HG02870 (cell line): ENCODE results near the gene PPP1R14C.

Experiments
- ATAC-seq: cut with Tn5 transposase; IDR thresholded peaks from one replicate; pipeline ENCODE4 v1.9.1; 2021; ENCODE audit warnings: mild to moderate bottlenecking, moderate library complexity; ENCODE audit not compliant: unreplicated experiment

The PPP1R14C gene, protein sequence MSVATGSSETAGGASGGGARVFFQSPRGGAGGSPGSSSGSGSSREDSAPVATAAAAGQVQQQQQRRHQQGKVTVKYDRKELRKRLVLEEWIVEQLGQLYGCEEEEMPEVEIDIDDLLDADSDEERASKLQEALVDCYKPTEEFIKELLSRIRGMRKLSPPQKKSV

DNA sequence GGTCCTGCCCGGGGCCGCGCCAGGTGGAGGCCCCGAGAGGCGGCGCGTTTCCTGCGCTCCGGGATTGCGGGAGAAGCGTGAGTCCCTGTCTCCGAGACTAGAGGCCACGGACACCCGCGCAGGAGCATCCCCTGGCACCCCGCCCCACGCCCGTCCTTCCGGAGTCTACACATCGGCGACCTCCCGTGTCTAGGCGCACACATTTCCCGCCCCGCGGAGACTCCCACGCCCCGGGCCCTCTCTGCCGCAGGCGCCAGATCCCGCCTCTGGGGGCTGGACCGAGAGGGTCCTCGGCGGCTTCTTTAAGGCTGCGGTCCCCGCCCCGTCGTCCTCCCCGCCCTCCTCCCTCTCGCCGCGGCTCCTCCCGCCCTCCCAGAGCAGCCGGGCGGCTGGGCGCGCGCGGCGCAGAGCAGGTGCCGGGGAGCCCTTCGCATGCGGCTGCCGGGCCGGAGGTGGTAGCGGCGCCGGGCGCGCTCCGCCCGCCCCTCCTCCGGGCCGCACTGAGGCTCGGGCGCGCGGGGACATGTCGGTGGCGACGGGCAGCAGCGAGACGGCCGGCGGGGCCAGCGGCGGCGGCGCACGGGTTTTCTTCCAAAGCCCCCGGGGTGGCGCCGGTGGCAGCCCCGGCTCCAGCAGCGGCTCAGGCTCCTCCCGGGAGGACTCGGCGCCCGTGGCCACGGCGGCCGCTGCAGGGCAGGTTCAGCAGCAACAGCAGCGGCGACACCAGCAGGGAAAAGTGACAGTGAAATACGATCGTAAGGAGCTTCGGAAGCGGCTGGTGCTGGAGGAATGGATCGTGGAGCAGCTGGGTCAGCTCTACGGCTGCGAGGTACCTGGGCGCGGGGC lies at the start of gene PPP1R14C:
Gene PPP1R14C, plus strand, starts transcription at position 375 of the 846 bp plus-strand sequence. Its CDS starts 149 bp downstream, at position 524.
- ATAC-seq = no peak

DNA sequence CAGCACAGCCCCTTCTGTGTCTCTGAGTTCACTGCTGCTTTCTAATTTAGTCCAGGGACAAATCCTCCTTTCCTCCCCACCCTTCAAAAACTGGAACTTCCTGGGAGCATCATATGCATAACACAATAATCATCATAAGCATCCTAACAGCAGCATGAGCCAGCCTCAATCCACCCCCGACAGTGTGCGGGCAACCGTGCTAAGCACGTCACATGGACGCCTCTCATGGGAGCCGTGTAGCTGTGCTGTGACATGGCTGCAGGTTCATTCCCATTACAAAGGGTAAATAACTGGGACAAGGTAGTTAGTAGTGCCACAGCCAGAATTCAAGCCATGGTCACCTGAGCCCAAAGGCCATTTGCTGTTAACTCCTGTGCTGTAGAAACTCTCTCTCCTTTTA lies 49.4 kb upstream of the PPP1R14C start:
- no peak for ATAC-seq

DNA sequence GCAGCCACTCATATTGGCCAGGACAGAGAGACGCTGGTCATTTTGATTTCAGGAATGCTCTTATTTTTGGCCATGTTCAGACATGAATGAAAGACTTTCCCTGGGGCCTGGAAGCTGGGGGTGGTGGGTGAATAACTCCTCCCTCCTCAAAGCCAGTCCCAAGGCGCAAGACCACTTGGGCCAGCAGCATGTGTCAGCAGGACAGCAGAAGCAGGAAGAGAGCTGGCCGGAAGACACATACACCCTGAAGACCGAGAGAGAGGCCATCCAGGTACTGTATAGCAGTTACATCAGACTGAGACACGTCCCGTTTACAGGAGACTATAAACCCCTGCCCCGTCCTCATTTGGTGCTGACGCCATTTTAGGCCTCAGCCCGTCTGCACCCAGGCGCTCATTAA lies 44.7 kb upstream of the PPP1R14C start:
- ATAC-seq = no peak

DNA sequence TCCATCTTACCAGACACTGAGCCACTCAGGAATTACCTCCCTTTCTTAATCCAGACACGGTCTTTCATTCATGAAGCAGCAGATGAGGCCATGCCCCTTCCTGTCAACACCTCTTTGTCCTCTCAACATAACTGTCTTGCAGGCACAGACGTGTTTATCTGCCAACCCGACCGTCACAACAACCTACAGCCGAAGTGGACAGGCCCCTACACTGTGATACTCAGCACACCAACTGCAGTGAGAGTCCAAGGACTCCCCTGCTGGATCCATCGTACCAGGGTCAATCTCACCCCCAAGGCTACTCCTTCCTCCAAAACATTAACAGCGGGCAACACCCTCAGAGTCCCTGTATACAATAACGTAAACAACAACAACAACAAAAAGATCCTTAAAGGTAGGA lies 43.3 kb upstream of the PPP1R14C start:
- ATAC-seq = no peak

DNA sequence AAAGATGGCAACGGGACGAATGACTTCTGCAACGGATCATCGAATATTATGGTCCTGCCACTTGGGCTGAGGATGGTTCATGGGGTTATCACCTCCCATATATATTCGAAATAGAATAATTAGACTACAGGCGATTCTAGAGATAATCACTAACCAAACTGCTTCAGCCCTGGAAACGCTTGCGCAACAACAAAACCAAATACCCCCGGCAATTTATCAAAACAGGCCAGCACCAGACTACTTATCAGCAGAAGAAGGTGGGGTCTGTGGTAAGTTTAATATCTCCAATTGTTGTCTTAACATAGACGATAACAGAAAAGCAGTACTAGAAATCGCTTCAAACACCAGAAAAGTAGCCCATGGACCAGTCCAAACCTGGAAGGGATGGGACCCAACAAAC lies 42.9 kb upstream of the PPP1R14C start:
- no peak for ATAC-seq

DNA sequence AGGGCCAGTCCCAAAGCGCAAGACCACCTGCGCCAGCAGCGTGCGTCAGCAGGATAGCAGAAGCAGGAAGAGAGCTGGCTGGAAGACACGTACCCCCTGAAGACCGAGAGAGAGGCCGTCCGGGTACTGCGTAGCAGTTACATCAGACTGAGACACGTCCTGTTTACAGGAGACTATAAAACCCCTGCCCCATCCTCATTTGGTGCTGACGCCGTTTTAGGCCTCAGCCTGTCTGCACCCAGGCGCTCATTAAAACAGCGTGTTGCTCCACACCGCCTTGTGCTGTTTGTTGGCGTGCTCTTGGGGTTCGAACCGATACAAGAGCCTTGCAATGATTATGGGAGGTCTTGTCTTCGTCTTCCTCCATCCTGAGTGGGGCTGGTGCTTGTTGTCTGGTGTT lies 42.1 kb upstream of the PPP1R14C start:
- no peak for ATAC-seq

DNA sequence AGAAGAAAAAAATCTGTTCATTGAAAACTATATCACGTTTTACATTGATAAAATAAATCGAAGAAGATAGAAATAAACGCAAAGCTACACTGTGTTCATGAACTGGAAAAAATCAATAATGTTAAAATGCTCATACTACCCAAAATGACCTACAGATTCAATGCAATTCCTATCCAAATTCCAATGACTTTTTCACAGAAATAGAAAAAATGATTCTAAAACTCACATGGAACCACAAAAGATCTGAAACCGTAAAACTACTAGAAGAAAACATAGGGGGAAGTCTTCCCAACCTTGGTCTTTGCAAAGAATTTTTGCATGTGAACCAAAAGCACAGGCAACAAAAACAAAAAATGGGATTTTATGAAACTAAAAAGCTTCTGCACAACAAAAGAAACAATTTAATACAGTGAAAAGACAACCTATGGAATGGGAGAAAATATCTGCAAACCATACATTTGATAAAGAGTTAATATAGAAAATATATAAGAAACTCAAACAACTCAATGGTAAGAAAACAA lies 40.0 kb upstream of the PPP1R14C start:
- no peak for ATAC-seq

DNA sequence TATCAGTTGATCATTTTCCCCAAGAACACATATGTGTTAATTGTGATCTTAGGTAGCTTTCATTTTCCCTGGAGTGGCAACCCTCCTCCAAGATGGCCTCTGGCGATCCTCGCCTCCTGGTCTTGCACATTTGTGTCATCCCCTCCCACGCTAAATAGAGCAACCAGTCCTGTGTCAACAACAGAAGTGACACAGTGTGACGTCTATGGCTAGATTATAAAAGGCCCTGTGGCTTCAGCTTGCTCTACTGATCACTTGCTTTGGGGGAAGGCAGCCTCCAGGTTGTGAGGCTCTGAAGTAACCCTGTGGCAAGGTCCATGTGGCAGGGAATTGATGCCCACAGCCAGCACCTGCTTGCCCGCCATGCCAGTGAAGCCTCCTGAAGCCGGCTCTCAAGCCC lies 30.6 kb upstream of the PPP1R14C start:
- no peak for ATAC-seq

DNA sequence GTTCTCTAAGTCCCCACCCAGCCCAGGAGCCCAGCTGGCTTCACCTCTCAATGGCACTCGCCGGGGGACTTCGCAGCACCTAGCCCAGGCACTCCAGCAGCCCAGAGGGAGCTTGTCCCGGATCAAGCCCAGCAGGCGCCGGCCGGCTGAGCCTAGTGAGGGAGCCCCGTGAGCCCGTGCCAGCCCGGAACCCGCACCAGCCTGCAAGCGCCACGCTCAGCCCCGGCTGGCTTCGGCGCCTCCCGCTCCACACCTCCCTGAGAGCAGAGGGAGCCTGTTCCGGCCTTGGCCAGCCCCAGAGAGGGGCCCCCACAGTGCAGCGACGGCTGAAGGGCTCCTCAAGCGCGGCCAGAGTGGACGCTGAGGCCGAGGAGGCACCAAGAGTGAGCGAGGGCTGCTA lies 27.1 kb upstream of the PPP1R14C start:
- ATAC-seq = no peak

DNA sequence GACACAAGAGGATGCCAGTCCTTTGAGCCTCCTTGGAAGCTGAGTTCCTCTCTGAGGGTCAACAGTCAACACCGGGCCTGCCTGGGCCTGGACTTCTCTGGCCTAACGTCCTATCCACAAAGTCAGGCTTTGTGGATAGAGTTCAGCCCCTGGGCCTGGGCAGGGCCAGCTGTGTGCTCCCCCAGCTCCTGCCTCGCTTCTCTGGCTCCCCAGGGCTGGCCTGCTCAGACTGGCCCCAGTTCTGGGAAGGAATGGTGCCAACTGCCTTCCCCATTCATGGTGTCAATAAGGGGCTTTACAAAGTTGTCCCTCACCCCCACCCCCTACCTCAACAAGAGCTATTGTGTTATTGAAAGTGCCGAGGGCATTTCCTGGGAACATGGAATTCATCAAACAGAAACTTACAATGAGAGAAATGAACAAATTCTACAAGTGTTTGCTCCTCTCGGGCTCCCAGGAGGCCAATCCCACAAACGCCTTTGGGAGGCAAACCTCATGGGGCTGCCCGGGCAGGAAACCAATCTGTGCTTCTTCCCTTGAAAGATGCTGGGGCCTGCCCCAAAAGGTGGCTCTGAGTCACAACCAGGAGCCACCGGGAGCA lies 26.5 kb upstream of the PPP1R14C start:
- ATAC-seq = no peak

DNA sequence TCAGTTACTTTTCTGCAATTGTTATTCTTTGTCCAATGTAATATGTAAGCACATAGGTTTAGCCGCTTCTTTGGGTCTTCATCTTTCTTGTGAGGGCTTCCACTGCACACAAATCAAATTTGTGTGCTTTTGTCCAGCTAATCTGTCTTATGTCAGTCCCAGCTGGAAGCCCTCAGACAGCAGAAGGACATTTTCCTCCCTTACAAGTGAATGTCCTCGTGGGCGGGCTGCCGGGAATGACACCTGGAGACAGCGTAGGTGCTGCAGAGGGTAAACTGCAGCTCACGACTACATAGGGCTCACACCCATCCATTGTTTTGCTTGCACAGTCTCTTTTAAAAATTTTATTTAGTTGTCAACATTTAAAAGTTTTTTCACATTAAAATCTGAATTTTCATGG lies 24.6 kb upstream of the PPP1R14C start:
- ATAC-seq = no peak

DNA sequence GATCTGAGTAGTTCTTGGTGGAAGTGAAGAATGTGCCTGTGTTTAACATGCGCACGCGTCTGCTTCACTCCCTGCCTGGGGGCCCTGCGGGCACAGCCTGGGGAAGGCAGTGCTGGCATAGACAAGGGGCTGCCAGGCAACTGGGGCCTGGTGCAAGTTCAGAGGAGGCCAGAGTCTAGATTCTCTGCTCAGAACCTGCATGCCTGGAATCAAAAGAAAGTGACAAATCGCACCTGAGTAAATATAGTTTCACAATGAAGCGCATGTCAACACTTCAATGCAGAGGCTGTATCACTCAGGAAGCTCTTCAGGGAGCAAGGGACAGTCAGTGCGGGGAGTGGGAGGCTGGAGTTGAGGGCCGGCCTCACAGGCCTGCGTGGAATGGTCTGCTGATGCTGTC lies 24.2 kb upstream of the PPP1R14C start:
- no peak for ATAC-seq

DNA sequence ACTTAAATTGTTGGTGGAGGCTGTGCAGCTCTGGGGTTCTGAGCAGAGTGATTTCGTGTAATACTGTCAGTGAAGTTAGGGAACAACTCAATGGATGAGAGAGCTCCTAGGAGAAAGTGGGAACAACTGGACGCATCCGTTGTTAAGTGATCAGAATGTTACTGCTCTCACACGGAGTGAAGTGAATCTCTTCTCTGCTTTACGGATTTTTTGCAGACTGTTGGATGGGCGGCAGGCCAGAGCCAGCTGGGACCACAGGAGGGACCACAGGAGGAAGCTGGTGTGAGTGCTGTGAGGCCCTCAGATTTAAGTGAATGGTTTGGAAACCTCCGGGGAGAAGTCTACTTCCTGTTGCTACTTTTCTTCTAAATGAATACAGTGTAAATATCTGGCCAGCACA lies 23.7 kb upstream of the PPP1R14C start:
- ATAC-seq = no peak

DNA sequence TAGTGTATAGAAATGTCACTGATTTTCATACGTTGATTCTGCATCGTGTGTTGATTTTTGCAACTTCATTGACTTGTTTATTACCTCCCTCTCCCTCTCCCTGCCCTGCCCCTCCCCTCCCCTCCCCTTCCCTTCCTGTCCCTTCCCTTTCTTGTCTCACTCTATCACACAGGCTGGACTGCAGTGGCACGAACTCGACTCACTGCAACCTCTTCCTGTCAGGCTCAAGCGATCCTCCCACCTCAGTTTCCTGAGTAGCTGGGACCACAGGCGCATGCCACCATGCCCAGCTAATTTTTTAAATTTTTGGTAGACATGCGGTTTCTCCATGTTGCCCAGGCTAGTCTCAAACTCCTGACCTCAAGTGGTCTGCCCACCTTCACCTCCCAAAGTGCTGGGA lies 19.2 kb upstream of the PPP1R14C start:
- no peak for ATAC-seq

DNA sequence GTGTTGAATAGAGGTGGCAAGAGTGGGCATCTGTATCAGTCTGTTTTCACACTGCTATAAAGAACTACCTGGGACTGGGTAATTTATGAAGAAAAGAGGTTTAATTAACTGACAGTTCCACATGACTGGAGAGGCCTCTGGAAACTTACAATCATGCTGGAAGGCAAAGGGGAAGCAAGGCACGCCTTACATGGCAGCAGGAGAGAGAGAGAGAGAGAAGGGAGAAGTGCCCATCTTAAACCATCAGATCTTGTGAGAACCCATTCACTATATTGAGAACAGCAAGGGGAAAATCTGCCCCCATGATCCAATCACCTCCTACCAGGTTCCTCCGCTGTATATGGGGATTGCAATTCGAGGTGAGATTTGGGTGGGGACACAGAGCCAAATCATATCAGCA lies 18.6 kb upstream of the PPP1R14C start:
- ATAC-seq = no peak

DNA sequence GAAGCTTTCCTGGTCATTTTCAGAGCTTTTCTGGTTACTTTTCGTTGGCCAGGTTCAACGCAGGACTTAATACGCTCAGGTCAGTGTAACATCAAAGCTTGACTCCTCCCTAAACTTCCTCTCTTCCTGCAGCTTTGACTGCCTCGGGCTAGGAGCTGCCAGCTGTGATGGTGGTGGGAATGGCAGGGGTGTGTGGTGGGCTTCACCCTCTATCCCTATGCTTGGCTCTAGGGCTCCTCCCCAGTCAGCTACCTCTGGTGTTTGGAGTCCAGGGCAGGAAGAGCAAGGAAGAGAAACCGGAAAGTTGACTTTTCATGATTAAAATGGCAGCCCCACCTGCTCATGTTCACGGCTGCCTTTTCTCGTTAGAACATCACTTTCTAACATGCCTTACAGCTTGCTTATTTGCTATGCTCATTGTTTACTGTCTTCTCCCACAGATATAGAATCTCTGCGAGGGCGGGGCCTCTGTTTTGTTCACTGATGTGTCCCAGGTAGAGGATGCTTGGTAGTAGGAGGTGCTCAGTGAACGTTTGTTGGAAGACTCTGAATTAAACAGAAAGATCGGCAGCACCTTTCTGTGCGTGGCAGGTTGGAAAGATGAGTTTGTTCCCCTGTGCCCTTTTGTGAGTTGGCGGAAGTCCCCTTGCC lies 16.1 kb upstream of the PPP1R14C start:
- no peak for ATAC-seq

DNA sequence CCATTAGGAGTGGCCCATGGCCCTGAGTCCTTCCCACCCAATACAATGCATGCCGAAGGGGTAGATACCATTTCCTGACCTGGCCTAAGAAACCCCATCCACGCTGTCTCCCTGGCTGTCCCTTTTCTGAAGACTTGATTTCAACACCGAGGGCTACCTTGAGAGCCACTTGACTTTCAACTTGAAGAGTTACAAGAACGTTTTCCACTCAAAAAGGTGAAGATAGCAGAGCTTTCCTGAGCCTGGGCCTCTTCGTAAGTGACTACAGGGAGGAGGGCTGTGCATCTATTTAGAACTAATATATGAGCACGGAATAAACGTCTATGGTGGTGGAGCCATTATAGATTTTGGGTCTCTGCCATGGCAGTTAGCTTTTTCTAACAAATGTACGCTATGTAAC lies 14.4 kb upstream of the PPP1R14C start:
- ATAC-seq = no peak

DNA sequence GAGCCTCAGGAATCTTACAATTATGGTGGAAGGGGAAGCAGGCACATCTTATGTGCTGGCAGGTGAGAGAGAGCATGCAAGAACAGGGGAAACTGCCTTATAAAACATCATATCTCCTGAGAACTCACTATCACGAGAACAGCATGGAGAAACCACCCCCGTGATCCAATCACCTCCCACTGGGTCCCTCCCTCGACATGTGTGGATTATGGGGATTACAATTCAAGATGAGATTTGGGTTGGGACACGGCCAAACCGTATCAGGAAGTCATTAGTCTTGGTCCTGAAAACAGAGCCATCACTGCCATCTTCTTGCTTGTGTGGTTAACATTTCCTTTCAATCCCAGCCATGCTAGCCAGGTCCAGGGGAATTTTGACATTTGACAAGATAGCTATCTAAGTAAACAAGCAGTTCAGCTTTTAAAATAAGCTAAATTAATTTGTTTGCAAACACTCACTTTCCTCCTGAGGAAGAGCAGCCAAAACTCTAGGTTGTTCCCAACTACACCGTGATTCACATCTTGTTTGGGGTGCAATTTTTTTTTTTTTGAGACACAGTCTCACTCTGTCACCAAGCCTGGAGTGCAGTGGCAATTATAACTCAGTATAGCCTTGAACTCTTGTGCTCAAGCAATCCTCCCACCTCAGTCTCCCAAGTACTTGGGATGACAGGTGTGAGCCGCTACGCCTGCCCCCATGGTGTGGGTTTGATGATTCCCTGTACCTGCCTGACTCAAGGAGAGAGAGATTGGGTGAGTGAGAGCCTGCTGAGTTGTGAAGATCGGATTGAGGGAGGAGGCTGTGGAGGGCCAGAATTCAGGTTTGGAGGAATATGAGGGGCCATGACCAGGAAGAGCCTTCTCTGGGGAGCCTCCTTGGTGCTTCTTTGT lies 13.0 kb upstream of the PPP1R14C start:
- no peak for ATAC-seq

DNA sequence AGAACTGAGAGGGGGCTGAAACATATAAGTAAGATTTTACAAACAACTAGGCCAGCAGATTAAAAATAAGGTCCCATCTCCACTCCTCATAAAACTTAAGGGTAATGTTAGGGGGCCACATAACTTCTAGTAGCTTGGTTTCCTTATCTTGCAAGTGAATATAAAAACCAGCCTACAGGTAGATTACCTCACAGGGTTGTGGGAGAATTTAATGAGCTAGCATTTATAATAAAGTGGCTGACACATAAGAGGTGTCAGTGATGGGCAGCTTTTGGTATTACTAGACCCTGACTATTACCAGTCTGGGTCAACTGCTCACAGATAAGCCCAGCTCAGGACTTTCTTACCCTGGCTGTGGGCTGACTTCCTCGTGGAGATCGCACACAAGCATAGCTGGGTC lies 9.2 kb upstream of the PPP1R14C start:
- no peak for ATAC-seq

DNA sequence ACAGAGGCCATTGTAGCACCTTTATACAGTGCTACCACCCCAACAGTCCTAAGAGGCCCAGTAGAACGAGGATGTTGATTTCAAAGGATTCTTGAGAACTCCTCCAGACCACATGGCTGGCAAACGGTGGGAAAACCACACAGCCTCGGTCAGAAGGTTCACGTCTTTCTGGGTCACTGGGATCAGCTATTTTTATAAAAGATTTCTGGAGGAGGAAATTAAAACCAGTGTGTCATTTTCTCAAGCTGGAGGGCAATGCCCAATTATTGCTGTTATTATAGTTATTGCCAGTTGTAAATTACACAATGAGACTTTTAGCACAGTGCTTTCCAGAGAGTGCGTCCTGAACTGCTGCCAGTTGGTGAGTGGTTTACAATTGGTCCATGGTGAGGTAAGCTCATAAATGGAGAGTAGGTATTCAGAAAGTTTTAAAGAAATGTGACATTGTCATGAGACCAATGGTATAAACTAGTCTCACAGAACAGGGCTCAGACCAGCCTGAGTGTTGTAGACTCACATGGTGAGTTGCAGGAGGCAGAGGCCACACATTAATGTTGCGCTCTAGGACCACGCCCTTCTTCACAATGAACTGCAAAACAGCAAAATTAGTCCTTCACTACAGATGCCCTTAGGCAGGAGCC lies 8.4 kb upstream of the PPP1R14C start:
- ATAC-seq = no peak
